HG03103 (cell line): ENCODE measurements around the gene LSP1.
"Not testable (repeated sequence)": the region's sequence is repeated elsewhere in the genome, so short reads cannot be mapped to it uniquely, and the experiment has no call there.

Experiments used
- ATAC-seq: cut with Tn5 transposase; IDR thresholded peaks from one replicate; pipeline ENCODE4 v1.9.1; 2021; ENCODE audit warnings: low read depth; ENCODE audit not compliant: unreplicated experiment

Gene LSP1

DNA sequence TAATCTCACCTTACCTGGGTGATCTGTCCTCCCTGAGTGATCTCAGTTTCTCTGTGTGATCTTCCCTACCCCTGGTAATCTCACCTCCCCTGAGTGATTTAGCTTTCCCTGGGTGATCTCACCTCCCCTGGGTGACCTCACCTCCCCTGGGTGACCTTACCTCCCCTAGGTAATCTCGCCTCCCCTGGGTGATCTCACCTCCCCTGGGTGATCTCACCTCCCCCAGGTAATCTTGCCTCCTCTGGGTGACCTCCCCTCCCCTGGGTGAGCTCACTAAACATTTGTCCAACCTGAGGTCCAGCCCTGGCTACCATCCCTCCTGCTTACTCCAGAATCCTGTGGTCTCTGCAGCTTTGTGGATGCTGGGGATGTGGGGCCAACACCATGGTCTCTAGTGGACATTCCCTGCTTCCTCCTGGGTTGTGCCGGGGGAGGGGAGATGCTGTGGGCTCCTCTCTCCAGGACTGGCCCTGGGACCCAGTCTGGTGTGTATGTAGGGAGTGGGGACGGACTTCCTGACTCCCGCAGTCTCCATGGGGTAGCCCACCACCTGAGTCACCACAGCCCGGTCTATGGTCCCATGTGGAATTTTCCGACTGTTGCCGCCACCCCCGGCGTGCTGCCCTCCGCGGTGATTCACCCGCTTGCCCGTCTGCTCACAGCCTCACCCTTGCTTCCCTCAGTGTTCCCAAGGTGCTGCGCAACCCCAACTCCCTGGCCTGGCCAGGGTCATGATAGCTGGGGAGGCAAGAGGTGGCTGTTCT lies 9.9 kb downstream of the LSP1 start:
- ATAC-seq: no peak

DNA sequence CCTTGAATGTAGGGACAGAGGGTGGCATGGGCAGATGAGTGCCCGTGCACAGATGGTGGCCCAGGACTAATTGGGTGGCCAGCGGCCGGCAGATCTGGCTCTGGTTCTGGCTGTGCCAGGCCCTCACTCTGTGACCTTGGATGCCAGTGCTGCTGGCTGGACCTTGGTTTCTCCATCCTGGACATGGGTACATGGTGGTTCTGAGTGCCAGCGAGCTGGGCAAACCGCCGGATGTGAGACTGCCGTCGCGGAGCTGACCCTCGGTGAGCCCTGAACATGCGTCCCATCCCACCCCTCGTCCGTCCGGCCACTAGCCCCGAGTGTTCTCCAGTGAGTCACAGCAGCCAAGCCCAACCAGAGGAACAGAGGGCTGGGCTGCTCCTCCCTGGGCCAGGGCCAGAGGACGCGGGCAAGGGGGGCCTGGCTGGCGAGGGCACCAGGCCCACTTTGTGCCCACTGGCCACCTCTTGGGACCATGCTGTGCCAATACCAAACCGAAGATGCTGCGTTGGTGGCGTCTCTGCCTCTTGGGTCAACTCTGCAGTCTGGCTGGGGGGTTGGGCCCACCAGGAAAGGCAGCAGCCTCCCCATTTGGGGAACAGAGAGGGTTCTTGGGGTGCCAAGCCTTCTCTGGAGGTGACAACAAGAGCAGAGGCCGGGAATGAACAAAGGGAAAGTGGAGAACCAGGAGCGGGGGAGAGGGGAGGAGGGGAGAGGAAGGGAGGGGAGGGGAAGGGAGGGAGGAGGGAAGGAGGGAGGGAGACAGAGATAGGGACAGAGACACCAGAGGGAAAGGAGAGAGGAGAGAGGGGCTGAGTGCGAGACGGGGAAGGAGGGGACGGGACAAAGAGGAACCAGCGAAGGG lies 10.7 kb downstream of the LSP1 start:
- no peak for ATAC-seq

DNA sequence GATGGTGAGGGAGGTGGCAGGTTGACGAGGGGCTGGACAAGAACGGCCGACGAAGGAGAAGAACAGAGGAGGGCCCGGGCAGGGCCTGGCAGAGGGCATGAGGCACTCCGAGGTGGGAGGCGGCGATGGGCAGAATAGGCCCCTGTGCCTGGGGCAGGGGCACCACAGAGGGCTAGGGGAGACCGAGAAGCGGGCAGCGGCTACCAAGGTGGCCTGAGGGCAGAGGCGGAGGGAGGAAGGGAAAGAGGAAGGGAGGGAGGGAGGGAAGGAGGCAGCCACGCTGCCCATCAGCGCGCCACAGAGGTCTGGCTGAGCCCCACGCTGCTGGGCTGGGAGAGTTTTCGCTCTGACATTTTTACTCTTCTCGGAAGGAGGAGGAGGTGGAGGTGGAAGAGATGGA lies 11.3 kb downstream of the LSP1 start:
- ATAC-seq: no peak

DNA sequence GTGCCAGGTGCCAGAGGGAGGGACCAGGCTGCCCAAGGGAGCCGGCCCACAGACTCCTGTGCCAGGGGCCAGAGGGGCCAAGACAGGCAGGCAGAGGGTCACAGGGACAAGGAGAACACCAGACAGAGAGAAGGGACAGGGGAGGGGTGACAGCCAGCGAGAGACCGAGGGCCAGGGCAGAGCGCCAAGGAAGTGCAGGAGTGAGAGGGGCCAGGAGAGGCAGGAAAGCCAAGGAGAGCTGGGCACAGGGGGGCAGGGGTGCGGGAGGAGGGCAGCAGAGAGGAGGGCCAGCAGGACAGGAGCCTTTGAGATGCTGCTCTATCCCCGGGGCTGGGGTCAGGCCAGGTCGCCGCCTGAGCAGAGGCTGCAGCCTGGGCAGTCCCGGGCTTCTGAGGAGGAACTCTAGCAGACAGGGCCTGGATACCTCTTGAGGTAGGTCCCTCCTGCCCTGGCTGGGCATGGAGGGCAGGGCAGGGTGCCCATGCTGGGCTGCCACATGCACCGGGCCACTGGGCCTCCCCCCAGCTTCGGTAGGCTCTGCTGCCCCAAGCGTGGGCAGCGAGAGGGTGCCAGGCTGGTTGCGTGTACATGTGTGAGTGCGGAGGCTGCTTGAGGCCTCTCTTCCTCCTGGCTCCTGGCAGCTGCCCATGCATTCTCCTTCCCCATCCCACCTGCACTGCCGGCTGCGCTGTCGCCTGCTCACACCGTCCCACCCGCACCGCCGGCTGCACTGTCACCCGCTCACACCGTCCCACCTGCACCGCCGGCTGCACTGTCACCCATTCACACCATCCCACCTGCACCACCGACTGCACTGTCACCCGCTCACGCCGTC lies 12.2 kb downstream of the LSP1 start:
- ATAC-seq: no peak

DNA sequence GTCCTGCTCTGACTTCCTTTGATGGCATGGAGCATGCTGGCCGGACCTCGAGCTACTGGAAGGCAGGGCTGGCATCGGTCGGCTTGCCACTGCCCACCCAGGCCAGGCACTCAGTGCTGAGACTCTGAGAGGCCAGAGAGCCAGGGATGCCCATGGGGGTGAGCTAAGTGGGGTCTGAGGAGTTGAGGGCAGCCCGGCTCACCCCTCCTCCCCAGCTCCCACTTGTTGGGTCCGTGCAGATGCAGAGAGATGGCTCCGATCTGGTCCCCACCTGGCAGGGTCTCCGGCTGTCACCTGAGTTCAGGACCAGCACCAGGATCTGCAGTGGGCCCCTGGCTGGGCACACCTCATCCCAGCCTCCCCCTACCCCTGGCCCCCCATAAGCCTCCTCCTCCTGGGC lies 13.3 kb downstream of the LSP1 start:
- no peak for ATAC-seq

DNA sequence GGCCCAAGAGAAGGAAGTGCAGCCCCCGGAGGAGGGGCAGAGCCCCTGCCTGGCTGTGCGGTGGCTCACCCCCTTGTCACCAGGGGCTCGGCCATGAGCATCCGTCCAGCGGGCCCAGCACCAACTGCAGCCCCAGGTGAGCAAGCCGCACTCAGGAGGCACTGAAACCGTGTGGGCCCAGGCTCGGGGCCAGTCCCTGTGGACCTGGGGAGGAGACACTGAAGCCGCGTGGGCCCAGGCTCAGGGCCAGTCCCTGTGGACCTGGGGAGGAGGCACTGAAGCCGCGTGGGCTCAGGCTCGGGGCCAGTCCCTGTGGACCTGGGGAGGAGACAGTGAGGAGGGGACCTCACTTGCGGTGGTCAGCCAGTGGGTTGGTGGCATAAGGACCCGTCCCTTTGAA lies 13.9 kb downstream of the LSP1 start:
- no peak for ATAC-seq

DNA sequence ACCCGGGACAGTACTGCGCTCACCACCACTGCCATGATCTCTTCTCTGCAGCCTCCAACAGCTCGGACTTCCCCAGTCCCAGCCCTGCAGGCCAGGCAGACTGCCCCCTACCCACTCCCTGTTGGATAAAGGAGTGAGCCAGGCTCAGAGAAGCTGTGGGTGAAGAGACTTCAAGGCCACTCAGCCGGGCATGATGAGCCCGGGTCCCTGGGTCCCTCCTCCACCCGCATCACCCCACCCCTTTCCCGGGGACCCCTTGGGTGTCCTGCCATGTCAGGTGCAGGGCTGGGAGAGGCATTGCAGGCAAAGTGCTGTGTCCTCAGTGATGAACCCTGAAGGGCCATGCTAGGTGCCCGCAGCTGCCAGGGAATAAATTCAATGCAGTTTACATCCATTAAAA lies 14.5 kb downstream of the LSP1 start:
- no peak for ATAC-seq

DNA sequence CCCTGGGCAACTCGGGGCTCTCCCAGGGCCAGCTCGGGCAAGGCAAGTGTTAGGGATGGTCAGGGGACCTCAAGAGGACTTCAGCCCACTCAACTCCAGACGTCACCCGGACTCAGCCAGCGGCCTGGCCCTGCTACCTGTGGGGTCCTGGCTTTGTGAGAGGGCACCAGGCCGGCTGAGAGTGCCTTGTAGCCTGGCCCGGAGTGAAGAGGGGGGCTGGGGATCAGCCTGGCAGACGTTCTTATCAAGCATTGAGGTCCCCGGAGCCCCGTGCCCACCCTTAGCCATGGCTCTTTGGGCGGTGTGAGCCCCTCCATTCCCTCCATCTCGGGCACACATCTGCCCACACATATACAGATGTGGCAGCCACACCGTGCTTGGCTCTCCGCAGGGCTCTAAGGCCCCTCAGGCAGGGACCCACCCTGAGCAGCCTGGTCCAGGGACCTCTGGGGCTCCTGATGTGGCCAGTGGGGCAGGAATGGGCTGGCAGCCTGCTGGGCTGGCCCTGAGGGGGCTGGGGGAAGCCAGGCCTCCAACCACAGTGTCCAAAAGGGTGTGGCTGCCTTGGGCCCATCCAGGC lies 15.3 kb downstream of the LSP1 start:
- no peak for ATAC-seq

DNA sequence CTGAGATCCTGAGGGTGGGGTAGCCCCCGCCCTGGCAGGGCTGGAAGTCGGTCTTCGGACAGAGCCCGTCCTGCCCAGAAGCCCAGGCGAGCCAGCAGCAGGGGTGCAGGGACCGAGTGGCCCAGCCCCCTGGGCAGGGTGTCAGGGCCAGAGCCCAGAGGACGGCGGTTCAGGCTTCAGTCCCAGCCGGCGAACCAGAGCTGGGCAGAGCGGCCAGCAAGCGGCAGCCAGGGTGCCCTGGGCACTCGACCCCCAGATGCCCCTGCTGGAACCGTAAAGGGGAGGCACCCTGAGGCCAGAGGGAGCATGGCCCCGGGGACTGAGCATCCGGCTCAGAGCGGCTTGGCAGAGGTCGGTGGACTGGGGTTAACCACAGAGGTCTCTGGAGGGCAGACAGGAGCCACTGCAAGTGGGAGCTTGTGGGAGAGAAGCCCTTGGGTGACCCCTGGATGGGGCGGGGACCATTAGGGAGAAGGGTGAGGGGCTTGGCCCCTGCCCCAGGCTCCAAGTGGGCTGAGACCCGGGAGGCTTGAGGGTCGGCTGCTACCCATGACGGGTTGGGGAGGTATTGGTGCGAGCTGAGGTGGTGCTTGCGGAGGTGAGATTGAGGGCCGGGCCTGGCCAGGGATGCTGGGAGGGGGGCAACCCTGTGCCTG lies 15.9 kb downstream of the LSP1 start:
- no peak for ATAC-seq

DNA sequence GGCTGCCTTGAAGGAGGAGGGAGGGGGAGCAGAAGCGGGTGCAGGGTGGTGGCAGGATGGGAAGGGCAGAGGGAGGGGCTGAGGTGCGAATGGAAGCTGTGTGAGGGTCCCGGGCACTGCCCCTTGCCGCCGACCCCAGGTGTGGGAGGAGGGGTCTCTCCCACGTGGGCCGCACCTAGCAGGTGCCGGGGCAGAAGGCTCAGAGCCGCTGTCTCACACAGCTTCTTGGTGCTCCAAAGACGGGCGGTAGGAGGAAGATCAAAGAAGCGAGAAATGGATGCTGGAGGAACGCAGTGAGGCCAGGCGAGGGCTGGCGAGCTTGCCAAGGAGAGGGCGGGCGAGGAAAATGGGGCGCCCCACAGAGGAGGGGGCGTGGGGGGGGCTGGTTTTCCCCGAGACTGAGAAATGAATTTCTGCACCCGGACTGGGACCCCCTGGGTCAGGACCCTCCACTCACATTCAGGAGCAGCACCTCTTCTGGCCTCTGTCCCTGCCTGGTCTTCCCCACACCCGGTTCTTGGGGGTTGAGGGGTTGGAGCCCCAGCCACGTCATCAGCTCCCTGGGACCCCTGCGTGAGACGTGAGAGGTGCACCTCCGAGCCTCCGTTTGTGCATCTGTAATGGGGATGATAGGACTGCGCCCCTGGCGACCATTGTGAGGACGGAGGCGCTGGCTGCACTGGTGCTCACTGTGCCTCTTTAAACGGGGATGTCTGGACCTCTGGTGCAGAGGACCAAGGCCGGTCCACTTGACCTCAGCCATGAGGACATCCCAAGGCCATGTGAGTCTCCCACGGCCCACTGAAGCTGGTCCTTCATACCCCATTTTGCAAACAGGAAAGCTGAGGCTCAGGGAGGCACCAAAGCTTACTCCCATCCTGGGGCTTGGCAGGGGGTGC lies 16.8 kb downstream of the LSP1 start:
- ATAC-seq: no peak

DNA sequence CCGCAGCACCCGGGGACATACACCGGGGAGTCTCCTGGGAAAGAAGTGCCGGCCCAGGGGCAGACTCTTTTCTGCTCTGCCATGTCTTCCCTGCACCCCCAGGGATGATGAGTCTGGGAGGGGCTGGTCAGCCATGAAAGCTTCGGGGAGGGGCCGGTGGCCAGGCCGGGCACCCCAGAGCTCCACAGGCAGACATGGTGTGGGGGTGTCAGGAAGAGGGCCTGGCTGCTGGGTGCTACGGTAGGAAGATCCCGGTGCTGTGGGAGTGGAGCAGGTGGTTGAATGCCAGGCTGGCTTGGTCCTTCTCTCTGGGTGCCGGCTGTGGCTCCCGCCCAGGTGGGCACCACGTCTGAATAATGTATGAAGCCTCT lies 17.4 kb downstream of the LSP1 start:
- ATAC-seq: no peak

DNA sequence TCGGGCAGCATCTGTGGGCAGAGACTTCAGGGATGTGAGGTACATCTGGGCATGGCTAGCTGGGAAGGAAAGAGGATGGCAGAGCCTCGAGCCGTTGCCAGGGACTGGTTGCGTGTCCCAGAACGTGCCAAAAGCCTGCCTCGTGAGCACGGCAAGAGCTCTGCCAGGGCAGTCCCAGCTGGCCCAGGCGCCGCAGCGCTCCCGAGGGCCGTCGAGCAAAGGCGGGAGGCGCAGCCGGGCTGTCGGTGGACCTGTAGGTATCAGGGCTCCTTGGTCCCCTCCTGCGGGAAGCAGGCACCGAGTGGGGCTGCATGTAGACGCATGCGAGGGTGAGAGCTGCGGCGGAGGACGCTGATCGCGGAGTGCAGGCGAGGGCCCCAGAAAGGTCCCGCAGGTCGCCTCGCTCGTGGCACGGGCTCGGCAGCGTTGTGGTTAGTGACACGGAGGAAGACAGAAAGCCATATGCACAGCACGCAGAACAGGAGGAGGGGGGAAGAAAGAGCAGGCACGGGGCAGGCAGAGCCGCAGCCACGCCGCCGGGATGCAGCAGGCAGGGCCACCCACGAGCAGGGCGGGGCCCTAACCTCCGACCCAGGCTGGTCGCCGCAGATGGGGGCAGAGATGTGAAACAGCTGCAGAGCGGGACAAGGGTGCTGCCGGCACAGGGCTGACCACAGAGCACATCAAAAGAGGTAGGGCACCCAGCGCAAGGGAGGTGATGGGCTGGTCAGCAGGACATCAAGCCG lies 18.0 kb downstream of the LSP1 start:
- ATAC-seq: no peak

DNA sequence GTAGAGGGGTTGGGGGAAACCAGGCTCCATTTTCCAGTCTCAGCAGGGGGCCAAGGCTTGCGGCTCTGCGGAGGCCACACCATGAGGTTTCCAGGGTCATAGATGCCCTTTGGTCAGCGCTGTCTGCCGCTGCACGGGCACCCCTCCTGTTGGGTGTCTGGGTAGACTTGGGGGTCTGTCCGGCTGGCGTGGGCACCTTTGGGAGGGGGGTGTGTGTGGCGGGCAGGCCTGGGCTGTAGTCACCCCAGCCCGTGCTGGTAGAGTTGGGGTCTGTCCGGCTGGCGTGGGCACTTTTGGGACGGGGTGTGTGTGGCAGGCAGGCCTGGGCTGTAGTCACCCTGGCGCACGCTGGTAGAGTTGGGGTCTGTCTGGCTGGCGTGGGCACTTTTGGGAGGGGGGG lies 18.6 kb downstream of the LSP1 start:
- no peak for ATAC-seq

DNA sequence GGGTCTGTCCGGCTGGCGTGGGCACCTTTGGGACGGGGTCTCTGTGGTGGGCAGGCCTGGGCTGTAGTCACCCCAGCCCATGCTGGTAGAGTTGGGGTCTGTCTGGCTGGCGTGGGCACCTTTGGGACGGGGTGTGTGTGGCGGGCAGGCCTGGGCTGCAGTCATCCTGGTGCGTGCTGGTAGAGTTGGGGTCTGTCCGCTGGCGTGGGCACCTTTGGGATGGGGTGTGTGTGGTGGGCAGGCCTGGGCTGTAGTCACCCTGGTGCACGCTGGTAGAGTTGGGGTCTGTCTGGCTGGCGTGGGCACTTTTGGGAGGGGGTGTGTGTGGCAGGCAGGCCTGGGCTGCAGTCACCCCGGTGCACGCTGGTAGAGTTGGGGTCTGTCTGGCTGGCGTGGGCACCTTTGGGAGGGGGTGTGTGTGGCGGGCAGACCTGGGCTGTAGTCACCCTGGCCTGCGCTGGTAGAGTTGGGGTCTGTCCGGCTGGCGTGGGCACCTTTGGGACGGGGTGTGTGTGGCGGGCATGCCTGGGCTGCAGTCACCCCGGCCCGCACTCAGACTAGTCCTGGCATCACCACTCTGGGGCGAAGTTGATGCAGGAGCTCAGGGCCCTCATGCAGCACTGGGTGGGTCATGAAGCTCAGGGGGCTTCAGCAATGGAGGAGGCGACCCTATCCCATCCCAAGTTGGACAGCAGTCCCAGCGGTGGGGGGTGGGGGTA lies 19.5 kb downstream of the LSP1 start:
- no peak for ATAC-seq

DNA sequence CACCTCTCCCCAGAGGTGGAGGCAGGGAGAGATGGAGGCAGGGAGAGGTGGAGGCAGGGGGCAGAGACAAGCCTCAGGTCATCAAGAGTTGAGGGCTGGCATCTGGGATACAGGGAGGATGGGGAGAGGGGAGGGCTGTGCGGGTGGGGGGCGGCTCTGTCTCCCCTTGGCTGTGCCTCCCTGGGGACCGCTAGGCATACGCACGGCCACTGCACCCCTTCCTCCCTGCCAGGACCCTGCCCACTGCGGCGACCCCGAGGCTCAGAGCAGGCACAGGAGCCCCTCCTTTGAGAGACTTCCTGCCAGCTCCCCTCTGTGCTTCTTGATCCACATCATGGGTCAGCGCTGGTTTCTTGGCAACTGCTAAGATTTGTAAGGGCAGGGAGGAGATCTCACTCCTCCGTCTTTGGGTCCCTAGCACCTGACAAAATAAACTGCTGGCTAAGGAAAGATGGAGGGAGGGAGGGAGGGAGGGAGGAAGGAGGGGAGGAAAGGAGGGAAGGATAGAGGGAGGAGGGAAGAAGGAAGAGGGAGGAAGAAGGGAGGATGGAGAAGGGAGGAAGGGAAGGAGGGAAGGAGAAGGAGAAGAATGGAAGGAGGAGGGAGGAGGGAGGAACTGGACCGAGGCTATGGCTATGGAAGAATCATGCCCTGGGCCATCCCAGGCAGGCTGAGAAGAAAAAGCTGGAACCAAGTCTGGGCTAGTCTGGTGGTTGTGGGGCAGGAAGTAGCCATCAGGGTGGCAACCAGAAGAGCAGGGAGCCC lies 20.3 kb downstream of the LSP1 start:
- no peak for ATAC-seq

DNA sequence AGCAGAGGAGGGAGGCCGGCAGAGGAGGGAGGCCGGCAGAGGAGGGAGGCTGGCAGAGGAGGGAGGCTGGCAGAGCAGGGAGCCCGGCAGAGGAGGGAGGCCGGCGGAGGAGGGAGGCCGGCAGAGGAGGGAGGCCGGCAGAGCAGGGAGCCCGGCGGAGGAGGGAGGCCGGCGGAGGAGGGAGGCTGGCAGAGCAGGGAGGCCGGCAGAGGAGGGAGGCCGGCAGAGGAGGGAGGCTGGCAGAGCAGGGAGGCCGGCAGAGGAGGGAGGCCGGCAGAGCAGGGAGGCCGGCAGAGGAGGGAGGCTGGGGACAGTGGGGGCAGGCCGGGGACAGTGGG lies 20.9 kb downstream of the LSP1 start:
- not testable (repeated sequence) for ATAC-seq

DNA sequence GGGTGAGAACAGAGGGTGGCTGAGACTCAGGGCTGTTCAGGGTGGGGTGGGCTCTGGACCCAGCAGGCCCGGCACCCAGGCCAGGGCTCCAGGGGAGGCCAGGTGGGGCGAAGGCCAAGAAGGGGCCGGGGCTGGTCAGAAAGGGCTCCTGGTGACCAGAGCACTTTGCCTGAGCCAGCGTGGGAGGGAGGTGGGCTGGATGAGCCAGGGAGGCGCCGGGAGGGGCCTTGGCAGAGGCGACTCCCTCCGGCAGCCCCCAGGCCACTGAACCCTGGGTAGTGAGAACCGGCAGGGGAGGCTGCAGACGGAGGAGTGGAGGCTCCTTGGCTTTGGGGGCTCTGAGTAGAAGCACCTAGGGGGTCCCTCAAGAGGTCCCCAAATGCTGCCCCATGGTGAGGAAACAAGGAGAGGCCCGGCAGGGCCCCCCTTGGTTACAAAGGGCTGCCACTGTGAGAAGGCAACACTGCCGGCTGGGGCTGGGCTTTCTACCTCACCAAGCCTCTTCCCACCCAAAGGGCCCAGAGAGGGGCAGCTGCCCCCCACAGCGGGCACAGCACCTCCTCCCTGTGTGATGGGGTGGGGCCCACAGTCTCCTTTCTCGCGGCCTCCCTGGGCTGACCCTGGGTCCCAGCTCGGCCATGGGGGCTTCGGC lies 21.7 kb downstream of the LSP1 start:
- not testable (repeated sequence) for ATAC-seq
